Fibroblast of pulmonary artery (primary cell): Measurements from ENCODE around the gene CFTR.

Experiments used
- DNase-seq: peaks from one replicate; pipeline ENCODE4 v3.0.0-alpha.2; 2010; ENCODE audit warnings: low read depth
- H3K4me3 ChIP-seq: replicated peaks from 2 replicates; pipeline ENCODE4 v1.5.1; 2011; ENCODE audit warnings: low read depth, mild to moderate bottlenecking, control low read depth, low read length, moderate library complexity
- TF ChIP-seq, protein P1 (sequence below): IDR thresholded peaks from 2 replicates; pipeline ENCODE4 v1.5.1; 2011; ENCODE audit warnings: mild to moderate bottlenecking, control low read depth, low read length, inconsistent platforms; ENCODE audit errors: missing control alignments

The CFTR gene

GRCh38 chr7:117612637-117613036 is 132.8 kb downstream of the CFTR start:
- no peak overlapping the region for H3K4me3 ChIP-seq
- TF ChIP-seq, protein P1, sequence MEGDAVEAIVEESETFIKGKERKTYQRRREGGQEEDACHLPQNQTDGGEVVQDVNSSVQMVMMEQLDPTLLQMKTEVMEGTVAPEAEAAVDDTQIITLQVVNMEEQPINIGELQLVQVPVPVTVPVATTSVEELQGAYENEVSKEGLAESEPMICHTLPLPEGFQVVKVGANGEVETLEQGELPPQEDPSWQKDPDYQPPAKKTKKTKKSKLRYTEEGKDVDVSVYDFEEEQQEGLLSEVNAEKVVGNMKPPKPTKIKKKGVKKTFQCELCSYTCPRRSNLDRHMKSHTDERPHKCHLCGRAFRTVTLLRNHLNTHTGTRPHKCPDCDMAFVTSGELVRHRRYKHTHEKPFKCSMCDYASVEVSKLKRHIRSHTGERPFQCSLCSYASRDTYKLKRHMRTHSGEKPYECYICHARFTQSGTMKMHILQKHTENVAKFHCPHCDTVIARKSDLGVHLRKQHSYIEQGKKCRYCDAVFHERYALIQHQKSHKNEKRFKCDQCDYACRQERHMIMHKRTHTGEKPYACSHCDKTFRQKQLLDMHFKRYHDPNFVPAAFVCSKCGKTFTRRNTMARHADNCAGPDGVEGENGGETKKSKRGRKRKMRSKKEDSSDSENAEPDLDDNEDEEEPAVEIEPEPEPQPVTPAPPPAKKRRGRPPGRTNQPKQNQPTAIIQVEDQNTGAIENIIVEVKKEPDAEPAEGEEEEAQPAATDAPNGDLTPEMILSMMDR, result no peak
- no peak for DNase-seq

DNA sequence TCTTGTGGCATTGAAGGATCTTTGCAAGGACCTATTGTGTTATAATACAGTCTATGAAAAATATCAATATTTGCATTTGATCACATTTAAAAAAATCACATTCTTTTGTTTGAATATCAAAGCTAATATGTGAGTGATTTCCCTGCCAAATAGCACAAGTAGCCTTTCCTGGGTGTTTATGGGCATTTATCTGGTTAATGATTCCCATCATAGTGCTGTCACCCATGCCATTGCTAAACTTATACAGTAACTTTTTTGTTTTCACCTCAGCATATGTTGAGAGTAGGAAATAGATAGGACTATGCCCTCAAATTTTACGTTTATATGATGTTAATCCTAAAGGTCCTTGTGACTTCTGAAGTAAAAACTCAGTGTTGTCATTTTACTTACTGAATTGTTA is 136.9 kb downstream of the CFTR start:
- no peak for DNase-seq
- TF ChIP-seq, protein P1, result no peak

DNA sequence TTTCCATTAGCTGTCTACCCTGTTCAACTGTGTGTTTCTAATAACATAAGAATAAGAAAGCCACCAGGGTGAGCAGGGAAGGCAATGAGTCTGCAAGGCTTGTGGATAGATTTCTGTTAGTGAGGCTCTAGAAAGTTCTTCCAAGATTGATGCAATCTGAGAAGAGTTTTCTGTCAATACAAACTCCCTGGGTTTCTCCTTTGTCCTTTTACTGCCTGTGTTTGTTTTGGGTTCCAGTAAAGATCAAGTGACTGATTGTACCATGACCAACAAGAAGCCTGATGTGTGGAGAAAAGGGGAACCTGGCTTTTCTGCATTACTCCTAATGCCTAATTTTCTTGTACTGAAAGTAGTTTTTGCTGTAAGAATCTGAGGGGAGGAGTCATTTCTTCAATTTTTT is 139.9 kb downstream of the CFTR start:
- no peak overlapping the region for H3K4me3 ChIP-seq
- no peak for DNase-seq
- TF ChIP-seq, protein P1, result no peak

More for the DNA sequence above, 136.9 kb downstream of the CFTR start:
- H3K4me3 ChIP-seq, result no peak overlapping the region

GRCh38 chr7:117621075-117621618 is 141.3 kb downstream of the CFTR start:
- H3K4me3 ChIP-seq, result no peak overlapping the region
- DNase-seq, result no peak
- TF ChIP-seq, protein P1, result no peak

GRCh38 chr7:117623606-117624005 is 143.8 kb downstream of the CFTR start:
- TF ChIP-seq, protein P1, result no peak
- no peak for DNase-seq
- no peak overlapping the region for H3K4me3 ChIP-seq

DNA sequence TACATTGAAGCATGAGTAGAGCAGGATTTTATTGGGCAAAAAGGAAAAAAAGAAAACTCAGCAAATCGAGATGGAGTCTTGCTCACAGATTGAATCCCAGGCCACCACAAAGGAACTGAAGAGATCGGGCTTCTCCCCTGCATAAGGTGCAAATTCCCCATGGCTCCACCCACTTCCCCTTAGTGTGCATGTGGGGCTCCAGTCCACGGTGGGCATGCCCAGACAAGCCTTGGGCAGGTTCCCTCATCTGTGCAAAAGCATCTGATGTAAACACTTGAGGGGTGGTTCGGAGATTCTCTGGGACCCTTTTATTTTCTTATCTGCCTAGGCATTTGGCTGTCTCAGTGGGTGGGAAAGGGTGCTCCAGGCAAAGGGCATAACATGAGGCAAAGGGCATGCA is 150.7 kb downstream of the CFTR start:
- TF ChIP-seq, protein P1, result no peak
- no peak overlapping the region for H3K4me3 ChIP-seq
- no peak for DNase-seq

- no peak for DNase-seq
- TF ChIP-seq, protein P1, result no peak
- no peak overlapping the region for H3K4me3 ChIP-seq
Measured at GRCh38 chr7:117630907-117631564, 151.2 kb downstream of the CFTR start.
